ENCODE results near the gene PGBD5.

GRCh38 chr1:230351983-230352382 lies 74.1 kb downstream of the PGBD5 start:
- no peak for TF ChIP-seq CTCF (IDR thresholded peaks at IDR 0.05)
- no peak for TF ChIP-seq ZFX (IDR thresholded peaks at IDR 0.05; ENCODE audit: borderline replicate concordance)

Measured in 22Rv1 (cell line).